ENCODE results near the gene HSPA8. TPM values are rescaled to one million over a fixed set of nuclear protein-coding genes. Genes with fewer than 3 reads are reported as not detected.

HSPA8 gene
- total RNA-seq, 1 experiment from 2014 or later: 3,307 TPM

- Histone ChIP-seq H3K27ac (ENCODE audit: low read depth, low read length, poor library complexity, severe bottlenecking) (no peak overlapping the region), H3K9me3 (ENCODE audit: low read depth, low read length, poor library complexity, severe bottlenecking) (no peaks in the 10 kb centered on the region), H3K4me1 (ENCODE audit: insufficient read depth, low read length, poor library complexity, severe bottlenecking) (no peaks in the 10 kb centered on the region), H3K4me3 (ENCODE audit: low read depth, low read length, poor library complexity, severe bottlenecking) (no peak overlapping the region), H3K27me3 (replicated peaks; ENCODE audit: insufficient read depth, low read depth, low read length, poor library complexity) (no peaks in the 10 kb centered on the region), H3K36me3 (ENCODE audit: insufficient read depth, low read length, poor library complexity, severe bottlenecking) (no peaks in the 10 kb centered on the region)
- ChIA-PET POLR2A (ENCODE audit: low non-redundant PET) (interaction anchor here (0.5 kb wide), 1 partner anchor 15 kb away, joined by 3 read pairs; no protein-coding TSS in a partner anchor), CTCF (interaction anchor here (0.9 kb wide), 1 partner anchor 14 kb away, joined by 3 read pairs; no protein-coding TSS in a partner anchor)
- DNase-seq (ENCODE audit: low spot score): no peak
- BruUV-seq (replicated peaks): no TSS peak
- no peak for TF ChIP-seq CTCF (conservative IDR thresholded peaks at IDR 0.05; ENCODE audit: low read depth, low read length)
- TF ChIP-seq EZH2 (IDR thresholded peaks at IDR 0.05; ENCODE audit: borderline replicate concordance, low read depth, low read length, poor library complexity, severe bottlenecking): no peak
- intact Hi-C loops (cut with micrococcal nuclease; ENCODE audit: unreplicated experiment): no loop called here
These were observed 21.9 kb downstream of the HSPA8 start for GRCh38 chr11:123040111-123040432.

- no peaks in the 10 kb centered on the region for H3K27me3 ChIP-seq (replicated peaks; ENCODE audit: insufficient read depth, low read depth, low read length, poor library complexity)
- H3K4me1 ChIP-seq (ENCODE audit: insufficient read depth, low read length, poor library complexity, severe bottlenecking): no peaks in the 10 kb centered on the region
- no TSS peak for BruUV-seq (replicated peaks)
- no peaks in the 10 kb centered on the region for H3K36me3 ChIP-seq (ENCODE audit: insufficient read depth, low read length, poor library complexity, severe bottlenecking)
- no peak overlapping the region for H3K27ac ChIP-seq (ENCODE audit: low read depth, low read length, poor library complexity, severe bottlenecking)
- ChIA-PET CTCF (interaction anchor here (0.7 kb wide), 1 partner anchor 169 kb away, joined by 7 read pairs; no protein-coding TSS in a partner anchor), POLR2A (ENCODE audit: low non-redundant PET) (no interaction called here)
- TF ChIP-seq EZH2 (IDR thresholded peaks at IDR 0.05; ENCODE audit: borderline replicate concordance, low read depth, low read length, poor library complexity, severe bottlenecking): no peak
- TF ChIP-seq CTCF (conservative IDR thresholded peaks at IDR 0.05; ENCODE audit: low read depth, low read length): no peak
- intact Hi-C loops (cut with micrococcal nuclease; ENCODE audit: unreplicated experiment): no loop called here
- no peak overlapping the region for H3K4me3 ChIP-seq (ENCODE audit: low read depth, low read length, poor library complexity, severe bottlenecking)
- H3K9me3 ChIP-seq (ENCODE audit: low read depth, low read length, poor library complexity, severe bottlenecking): no peaks in the 10 kb centered on the region
- no peak for DNase-seq (ENCODE audit: low spot score)
These were observed 26.1 kb downstream of the HSPA8 start for GRCh38 chr11:123035831-123036230.

DNA sequence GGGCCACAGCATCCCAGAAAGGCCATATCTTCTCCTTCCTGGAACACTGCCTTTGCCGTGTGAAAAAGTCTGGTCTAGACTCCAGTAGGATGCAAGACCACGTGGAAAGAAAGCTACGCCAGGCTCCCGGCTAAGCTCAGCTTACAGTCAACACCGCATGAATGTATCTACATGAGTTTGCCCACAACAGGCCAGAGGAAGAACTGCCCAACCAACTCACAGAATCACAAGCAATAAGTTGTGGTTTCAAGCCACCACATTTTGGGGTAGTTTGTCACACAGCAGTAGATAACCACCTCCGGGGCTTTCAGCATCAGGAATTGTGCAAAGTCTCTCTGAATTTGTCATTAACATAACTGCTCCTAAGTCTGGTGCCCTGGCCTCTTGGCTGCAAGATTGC is 27.3 kb downstream of the HSPA8 start:
- no TSS peak for BruUV-seq (replicated peaks)
- POLR2A ChIA-PET (ENCODE audit: low non-redundant PET): no interaction called here
- Histone ChIP-seq H3K27me3 (replicated peaks; ENCODE audit: insufficient read depth, low read depth, low read length, poor library complexity) (no peaks in the 10 kb centered on the region), H3K4me1 (ENCODE audit: insufficient read depth, low read length, poor library complexity, severe bottlenecking) (no peaks in the 10 kb centered on the region), H3K36me3 (ENCODE audit: insufficient read depth, low read length, poor library complexity, severe bottlenecking) (no peaks in the 10 kb centered on the region), H3K4me3 (ENCODE audit: low read depth, low read length, poor library complexity, severe bottlenecking) (no peak overlapping the region), H3K9me3 (ENCODE audit: low read depth, low read length, poor library complexity, severe bottlenecking) (no peaks in the 10 kb centered on the region), H3K27ac (ENCODE audit: low read depth, low read length, poor library complexity, severe bottlenecking) (no peak overlapping the region)
- TF ChIP-seq CTCF (conservative IDR thresholded peaks at IDR 0.05; ENCODE audit: low read depth, low read length): no peak
- no peak for TF ChIP-seq EZH2 (IDR thresholded peaks at IDR 0.05; ENCODE audit: borderline replicate concordance, low read depth, low read length, poor library complexity, severe bottlenecking)
- intact Hi-C loops (cut with micrococcal nuclease; ENCODE audit: unreplicated experiment): loop anchor here (5.0 kb wide), 1 partner anchor 443 kb away; no protein-coding TSS in a partner anchor
- CTCF ChIA-PET: no interaction called here
- DNase-seq (ENCODE audit: low spot score): no peak

Measured in A673 (cell line).